T-helper 1 cell treated with Interleukin-12 subunit alpha and Interleukin-12 subunit beta and Interleukin-4 antibody, amounts not matched to agents 30 ng/mL and 1 ng/mL, for 36 hours (primary cell): ENCODE data around the gene ZNF185. TPM values are rescaled to one million over a fixed set of nuclear protein-coding genes. Genes with fewer than 3 reads are reported as not detected.

Experiments
- intact Hi-C: fragments of 100-400 bp; cut with micrococcal nuclease; formaldehyde crosslinking; loops from one replicate; pipeline ENCODE4 v1.15.1; 2024
- total RNA-seq: library from RNA; stranded (reverse); gene quantifications from 2 replicates; pipeline ENCODE4 v1.2.3, GENCODE V29; 2022

The ZNF185 gene
- 1.0 and 1.1 TPM in 2 replicates for total RNA-seq

GRCh38 chrX:152897222-152898131 is at the start of gene ZNF185:
TSS of gene ZNF185 (plus strand) at chrX:152898067. CDS start at chrX:152914490, 16,423 bp downstream.
- intact Hi-C loops: no loop called here

GRCh38 chrX:152850465-152850864 is 47.4 kb upstream of the ZNF185 start:
- intact Hi-C loops: no loop called here

GRCh38 chrX:152853986-152854385 is 43.9 kb upstream of the ZNF185 start:
- intact Hi-C loops: no loop called here

GRCh38 chrX:152861116-152861515 is 36.8 kb upstream of the ZNF185 start:
- intact Hi-C loops: no loop called here

GRCh38 chrX:152861826-152862225 is 36.0 kb upstream of the ZNF185 start:
- intact Hi-C loops: no loop called here

GRCh38 chrX:152865232-152865920 is 32.5 kb upstream of the ZNF185 start:
- intact Hi-C loops: no loop called here

- intact Hi-C loops: no loop called here
These were observed 31.5 kb upstream of the ZNF185 start for GRCh38 chrX:152866386-152866785.

GRCh38 chrX:152869972-152870371 is 27.9 kb upstream of the ZNF185 start:
- intact Hi-C loops: no loop called here

GRCh38 chrX:152871260-152871659 is 26.6 kb upstream of the ZNF185 start:
- intact Hi-C loops: no loop called here

GRCh38 chrX:152872522-152872921 is 25.3 kb upstream of the ZNF185 start:
- intact Hi-C loops: no loop called here

GRCh38 chrX:152873361-152873760 is 24.5 kb upstream of the ZNF185 start:
- intact Hi-C loops: no loop called here

GRCh38 chrX:152876931-152877840 is 20.7 kb upstream of the ZNF185 start:
- intact Hi-C loops: no loop called here

- intact Hi-C loops: no loop called here
These were observed 18.7 kb upstream of the ZNF185 start for GRCh38 chrX:152878976-152879755.

- intact Hi-C loops: no loop called here
These were observed 16.6 kb upstream of the ZNF185 start for GRCh38 chrX:152881289-152881688.

GRCh38 chrX:152884171-152884570 is 13.7 kb upstream of the ZNF185 start:
- intact Hi-C loops: no loop called here

GRCh38 chrX:152886716-152887115 is 11.2 kb upstream of the ZNF185 start:
- intact Hi-C loops: no loop called here

GRCh38 chrX:152892499-152892898 is 5.4 kb upstream of the ZNF185 start:
- intact Hi-C loops: no loop called here

GRCh38 chrX:152892999-152893891 is 4.6 kb upstream of the ZNF185 start:
- intact Hi-C loops: no loop called here

- intact Hi-C loops: no loop called here
These were observed 3.8 kb upstream of the ZNF185 start for GRCh38 chrX:152893980-152894610.
